ENCODE data around the gene BICD1. TPM values are rescaled to one million over a fixed set of nuclear protein-coding genes. Genes with fewer than 3 reads are reported as not detected.
"Not testable (repeated sequence)": the region's sequence is repeated elsewhere in the genome, so short reads cannot be mapped to it uniquely, and the experiment has no call there.

The BICD1 gene
- total and polyA plus RNA-seq, 12 donors, result 2.5 to 14.7 (median 9.2) TPM

- no peak for DNase-seq
- Histone ChIP-seq H3K4me3 (no peak overlapping the region), H3K4me1 (peaks cover 0 to 6% (median 0%) of the 10 kb centered on the region in 9 donors), H3K27me3 (no peaks in the 10 kb centered on the region), H3K36me3 (no peaks in the 10 kb centered on the region), H3K27ac (no peak overlapping the region), H3K9me3 (no peaks in the 10 kb centered on the region)
- 93% methylated on average over 6 of the region's 6 CpGs for WGBS, 2 donors
- intact Hi-C loops (cut with DNase I), result no loop called here
- TF ChIP-seq CTCF (IDR thresholded peaks at IDR 0.05), result no peak
- ATAC-seq, result no peak
Measured at GRCh38 chr12:32178341-32179010, 71.8 kb downstream of the BICD1 start.

- intact Hi-C loops (cut with DNase I), result no loop called here
- Histone ChIP-seq H3K4me3 (no peak overlapping the region), H3K9me3 (no peaks in the 10 kb centered on the region), H3K4me1 (peaks cover 0 to 6% (median 0%) of the 10 kb centered on the region in 9 donors), H3K27me3 (no peaks in the 10 kb centered on the region), H3K27ac (no peak overlapping the region), H3K36me3 (no peaks in the 10 kb centered on the region)
- no peak for DNase-seq
- ATAC-seq, result no peak
- no peak for TF ChIP-seq CTCF (IDR thresholded peaks at IDR 0.05)
- 71 to 74% methylated on average over 6 of the region's 6 CpGs for WGBS, 2 donors
Measured at GRCh38 chr12:32179011-32179395, 72.4 kb downstream of the BICD1 start.

- no peaks in the 10 kb centered on the region for H3K36me3 ChIP-seq
- H3K4me3 ChIP-seq, result no peak overlapping the region
- WGBS, 2 donors, result 66 to 79% methylated on average over 1 of the region's 1 CpG
- no peaks in the 10 kb centered on the region for H3K27me3 ChIP-seq
- peaks cover 0 to 6% (median 0%) of the 10 kb centered on the region in 9 donors for H3K4me1 ChIP-seq
- no peaks in the 10 kb centered on the region for H3K9me3 ChIP-seq
- DNase-seq (no peak), ATAC-seq (no peak)
- TF ChIP-seq CTCF (IDR thresholded peaks at IDR 0.05), result no peak
- intact Hi-C loops (cut with DNase I), result loop anchor here in 1 of 10 donors (10.0 kb wide), 1 partner anchor 653 kb away; no protein-coding TSS in a partner anchor
- H3K27ac ChIP-seq, result no peak overlapping the region
Measured at GRCh38 chr12:32181498-32182175, 75.0 kb downstream of the BICD1 start.

GRCh38 chr12:32183650-32184049, 77.0 kb downstream of the BICD1 start:
- ATAC-seq (no peak), DNase-seq (no peak)
- Histone ChIP-seq H3K36me3 (no peaks in the 10 kb centered on the region), H3K4me3 (no peak overlapping the region), H3K4me1 (peaks cover 0 to 6% (median 0%) of the 10 kb centered on the region in 9 donors), H3K27ac (no peak overlapping the region), H3K9me3 (no peaks in the 10 kb centered on the region), H3K27me3 (no peaks in the 10 kb centered on the region)
- intact Hi-C loops (cut with DNase I), result loop anchor here in 1 of 10 donors (10.0 kb wide), 1 partner anchor 651 kb away; no protein-coding TSS in a partner anchor
- TF ChIP-seq CTCF (IDR thresholded peaks at IDR 0.05), result no peak
- WGBS, 2 donors, result 100% methylated on average over 1 of the region's 1 CpG

- H3K36me3 ChIP-seq, DNase-seq, H3K4me3 ChIP-seq, ATAC-seq, H3K4me1 ChIP-seq, H3K27ac ChIP-seq, H3K27me3 ChIP-seq, H3K9me3 ChIP-seq: not testable (repeated sequence)
- 94 to 96% methylated on average over 8 of the region's 8 CpGs for WGBS, 2 donors
- intact Hi-C loops (cut with DNase I), result loop anchor here in 1 of 10 donors (10.0 kb wide), 1 partner anchor 648 kb away; no protein-coding TSS in a partner anchor
Measured at GRCh38 chr12:32187127-32187526, 80.5 kb downstream of the BICD1 start.
